GM21786 (cell line): ENCODE data around the gene SLC9A9.
"Not testable (repeated sequence)": the region's sequence is repeated elsewhere in the genome, so short reads cannot be mapped to it uniquely, and the experiment has no call there.

Experiments used
- ATAC-seq: cut with Tn5 transposase; IDR thresholded peaks from one replicate; pipeline ENCODE4 v1.9.1; 2021; ENCODE audit not compliant: unreplicated experiment

Gene SLC9A9

DNA sequence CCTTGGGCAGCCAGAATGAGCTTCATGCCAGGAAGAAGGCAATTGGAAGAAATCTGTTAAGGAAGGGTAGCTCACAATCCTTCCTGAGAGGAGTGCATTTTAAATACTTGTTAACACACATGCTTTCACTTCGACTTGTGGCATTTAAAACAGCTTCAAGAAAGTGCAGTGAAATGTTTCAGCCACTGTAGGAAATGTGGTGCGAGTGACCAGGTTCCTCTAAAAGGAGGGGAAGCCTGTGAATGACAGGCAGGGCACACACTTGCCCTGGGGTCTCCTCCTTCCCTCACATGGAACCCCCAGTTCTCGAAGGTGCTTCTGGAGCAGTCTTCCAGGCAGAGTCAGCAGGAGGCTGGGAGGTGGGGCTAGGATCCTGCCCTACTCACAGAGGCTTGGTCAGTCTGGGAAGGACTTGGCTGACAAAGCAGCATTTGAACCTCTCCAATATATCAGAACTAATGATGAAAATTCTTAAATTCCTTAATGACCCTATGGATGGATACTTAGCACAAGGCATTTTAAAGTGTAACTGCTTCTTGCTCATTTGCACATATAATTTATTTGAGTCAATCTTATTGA, 370.1 kb downstream of the SLC9A9 start:
- no peak for ATAC-seq

GRCh38 chr3:143476965-143477640, 371.2 kb downstream of the SLC9A9 start:
- ATAC-seq = no peak

GRCh38 chr3:143475981-143476380, 372.3 kb downstream of the SLC9A9 start:
- ATAC-seq = no peak

DNA sequence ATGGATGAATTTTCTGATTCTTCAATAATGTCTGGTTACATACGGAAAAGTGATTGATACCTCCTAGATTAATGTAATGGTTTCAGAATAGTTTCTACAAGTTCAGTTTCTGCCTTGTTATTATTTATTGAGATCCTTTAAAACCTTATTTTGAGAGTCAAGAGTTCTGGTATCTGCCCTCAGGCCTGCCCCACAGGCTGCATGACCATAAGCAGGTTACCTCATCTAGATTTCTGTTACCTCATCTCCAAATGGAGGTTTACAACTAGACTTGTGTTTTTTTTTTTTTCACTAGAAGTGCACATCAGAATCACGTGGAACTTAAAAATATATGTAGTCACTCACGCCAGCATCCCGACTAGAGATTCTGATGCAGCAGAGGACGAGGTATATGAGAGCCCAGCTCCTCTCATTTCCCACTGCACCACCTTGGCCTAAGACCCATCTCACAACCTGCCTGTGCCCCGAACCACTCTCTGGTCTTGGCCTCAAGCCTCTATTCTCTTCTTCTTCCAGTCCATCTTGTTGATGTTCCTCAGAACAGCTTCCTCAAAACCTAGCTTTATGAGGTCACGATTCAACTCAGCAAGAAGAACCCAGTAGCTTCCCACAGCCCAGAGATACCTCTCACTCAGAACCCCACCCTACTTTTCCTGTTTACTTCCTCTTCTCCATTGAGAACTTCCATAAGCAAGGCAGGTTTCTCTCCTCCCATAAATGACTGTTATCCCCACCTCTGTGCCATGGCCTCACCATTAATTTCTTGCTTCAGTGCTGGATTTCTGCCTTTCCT, 375.3 kb downstream of the SLC9A9 start:
- ATAC-seq = no peak

DNA sequence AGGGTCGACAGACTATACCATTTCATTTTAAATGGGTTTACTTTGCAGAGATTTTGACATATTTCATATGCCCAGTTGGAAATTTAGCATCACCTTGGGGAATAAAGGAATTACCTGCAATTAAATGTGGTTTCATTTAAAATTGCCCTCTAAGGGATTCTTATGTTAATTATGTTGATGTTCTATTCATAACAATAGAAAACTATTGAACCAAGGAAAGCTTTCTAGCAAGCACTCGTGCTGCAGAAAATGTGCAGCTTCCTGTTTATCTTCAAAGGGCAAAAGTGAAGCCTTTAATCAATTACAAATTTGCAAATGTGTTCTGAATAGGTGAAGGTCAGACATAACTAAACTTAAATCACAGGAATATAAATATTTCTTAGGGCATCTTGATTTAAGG, 376.6 kb downstream of the SLC9A9 start:
- no peak for ATAC-seq

- no peak for ATAC-seq
Observed at GRCh38 chr3:143469159-143469558, 379.1 kb downstream of the SLC9A9 start.

- no peak for ATAC-seq
Observed at GRCh38 chr3:143465666-143466065, 382.6 kb downstream of the SLC9A9 start.

DNA sequence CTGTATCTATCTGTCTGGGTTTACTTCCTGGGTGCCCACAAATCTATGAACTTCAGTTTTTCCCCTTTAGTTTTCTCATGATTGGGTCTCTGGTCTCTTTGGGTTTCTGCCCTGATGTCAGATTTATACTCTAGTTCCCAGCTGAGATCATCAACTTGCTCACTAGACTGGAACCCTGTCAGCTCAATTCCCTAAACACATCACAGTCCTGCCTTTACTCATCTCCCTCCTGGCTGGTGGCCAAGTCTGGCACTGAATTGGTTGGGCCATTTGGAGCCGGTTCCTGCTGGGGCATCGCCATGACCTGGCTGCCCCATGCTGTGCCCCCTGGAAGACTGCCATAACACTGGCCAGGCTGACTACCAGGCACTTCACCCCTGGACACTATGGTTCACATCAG, 383.4 kb downstream of the SLC9A9 start:
- no peak for ATAC-seq

DNA sequence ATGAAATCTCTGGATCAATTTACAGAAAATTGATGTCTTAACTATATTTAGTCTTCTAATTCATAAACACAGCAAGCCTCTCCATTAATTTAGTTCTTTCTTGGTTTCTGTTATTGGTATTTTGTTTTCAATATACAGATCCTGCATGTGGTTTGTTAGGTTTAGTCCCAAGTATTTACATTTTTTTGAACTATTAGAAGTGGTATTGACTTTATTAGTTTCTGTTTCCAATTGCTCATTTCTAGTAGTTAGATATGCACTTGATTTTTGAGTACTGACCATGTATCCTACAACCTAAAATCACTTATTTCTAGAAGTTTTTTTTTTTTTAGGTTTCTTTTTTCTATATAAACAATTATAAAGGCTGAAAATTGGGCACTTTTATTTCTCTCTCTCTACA, 392.8 kb downstream of the SLC9A9 start:
- no peak for ATAC-seq

DNA sequence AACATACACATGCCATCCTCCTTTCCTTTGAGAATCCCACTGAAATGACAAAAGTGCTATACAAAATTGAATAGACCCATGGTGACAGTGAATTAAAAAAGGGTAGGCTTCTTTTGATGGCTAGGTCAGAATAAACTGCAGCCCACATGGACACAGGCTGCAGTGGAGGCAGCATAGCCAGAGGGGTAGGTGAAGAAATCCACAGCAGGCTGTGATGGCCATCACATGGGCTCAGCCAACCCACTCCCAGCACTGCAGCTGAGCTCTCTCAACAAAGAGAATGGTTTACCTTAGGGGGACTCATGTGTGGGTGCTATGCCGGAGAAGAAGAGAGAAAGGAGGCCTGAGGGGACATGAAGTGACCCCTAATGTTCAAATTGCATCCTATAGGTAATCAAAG, 397.6 kb downstream of the SLC9A9 start:
- ATAC-seq = no peak

DNA sequence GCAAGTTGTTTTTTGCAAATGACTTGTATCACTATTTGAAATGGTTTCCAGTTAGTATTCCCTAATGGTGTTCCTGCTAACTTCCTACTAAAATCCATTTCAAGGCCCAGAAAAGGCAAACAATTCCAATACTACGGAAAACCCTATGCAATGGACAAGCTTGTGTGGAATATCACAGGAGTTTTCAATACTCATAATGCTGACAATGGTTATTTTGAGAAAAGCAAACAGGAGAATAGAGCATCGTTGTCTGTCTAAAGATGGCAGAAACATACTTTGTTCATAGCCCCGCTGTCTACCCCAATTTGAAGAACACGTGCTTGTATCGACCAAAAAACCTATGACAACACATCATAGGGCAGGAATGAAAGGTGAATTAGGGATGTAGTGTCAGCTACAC, 400.8 kb downstream of the SLC9A9 start:
- ATAC-seq = no peak

GRCh38 chr3:143445118-143445517, 403.1 kb downstream of the SLC9A9 start:
- ATAC-seq = peak; percentile 85

- ATAC-seq = no peak
Observed at GRCh38 chr3:143443851-143444331, 404.4 kb downstream of the SLC9A9 start.

DNA sequence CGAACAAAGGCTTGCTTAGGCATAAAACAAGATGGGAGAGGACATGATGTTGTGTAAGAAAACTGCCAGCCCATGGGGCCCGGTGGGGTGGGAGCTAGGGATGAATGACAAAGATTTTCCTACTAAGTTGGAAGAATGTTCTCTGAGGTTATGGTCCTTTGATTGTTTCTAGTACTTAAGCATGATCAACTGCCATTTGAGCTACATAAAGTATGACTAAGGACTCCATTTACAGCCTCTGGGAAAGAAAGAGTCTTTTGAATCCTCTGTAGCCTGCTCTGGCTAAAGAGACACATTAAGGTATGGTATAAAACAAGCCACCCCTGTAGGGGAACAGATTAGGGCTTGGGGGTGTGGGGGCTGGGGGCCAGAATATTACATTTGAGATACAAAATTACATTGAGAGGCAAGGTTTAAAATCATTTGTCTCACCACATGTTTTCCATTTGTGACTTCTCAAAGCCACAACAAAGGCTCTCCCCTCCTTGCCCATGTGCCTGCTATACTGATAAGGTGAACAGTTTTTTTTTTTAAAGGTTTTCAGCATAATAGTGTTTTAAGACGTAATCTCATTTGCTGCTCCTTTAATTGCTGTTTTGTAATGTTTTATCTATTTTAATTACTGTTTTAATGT, 405.3 kb downstream of the SLC9A9 start:
- ATAC-seq = no peak

GRCh38 chr3:143441516-143442171, 406.6 kb downstream of the SLC9A9 start:
- ATAC-seq = no peak

DNA sequence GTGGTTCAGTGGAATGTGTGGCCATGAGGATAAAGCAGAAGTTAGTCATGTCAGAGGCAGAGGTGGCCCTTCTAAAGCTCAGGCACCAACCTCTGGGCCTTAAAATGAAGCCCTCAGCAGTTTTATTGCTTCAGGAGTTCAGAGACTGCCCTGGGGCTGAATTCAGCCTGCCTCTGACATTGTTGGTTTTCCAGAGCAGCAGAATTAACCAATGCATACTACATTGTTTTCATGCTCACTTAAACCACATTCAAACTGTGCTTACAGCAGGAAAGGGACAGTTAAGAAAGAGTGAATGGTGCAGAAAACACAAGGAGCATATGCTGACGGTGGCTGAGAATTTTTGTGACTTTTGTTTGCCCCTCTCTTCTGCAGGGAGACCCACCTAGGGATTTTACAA, 408.5 kb downstream of the SLC9A9 start:
- no peak for ATAC-seq

GRCh38 chr3:143437405-143437804, 410.9 kb downstream of the SLC9A9 start:
- no peak for ATAC-seq

GRCh38 chr3:143436231-143436930, 411.9 kb downstream of the SLC9A9 start:
- no peak for ATAC-seq

DNA sequence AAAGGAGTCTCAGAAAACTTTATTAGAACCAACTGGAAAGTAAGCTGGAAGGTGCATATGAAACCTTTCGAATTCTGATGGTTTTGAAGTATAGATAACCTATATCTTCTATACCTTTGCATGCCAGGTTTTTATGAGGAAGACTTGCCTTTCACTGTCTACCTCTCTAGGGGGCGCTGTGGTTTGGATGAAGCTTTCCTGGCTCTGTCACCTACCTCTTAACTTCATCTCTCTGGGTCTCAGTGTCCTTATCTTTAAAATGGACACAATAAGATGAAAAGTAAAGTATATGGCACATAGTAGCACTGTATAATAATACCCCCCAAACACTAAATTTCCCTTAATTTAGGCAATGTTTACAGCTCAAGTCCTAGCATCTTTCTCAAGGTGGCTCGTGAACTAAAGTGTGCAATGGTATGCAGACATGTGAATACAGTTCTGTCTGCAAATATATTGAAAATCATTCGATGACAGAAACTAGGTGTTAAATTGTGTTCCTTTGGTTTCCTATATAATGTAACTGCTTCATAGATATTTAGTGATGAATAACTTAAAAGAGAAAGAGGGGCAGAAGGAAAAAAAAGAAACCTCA, 414.4 kb downstream of the SLC9A9 start:
- no peak for ATAC-seq

DNA sequence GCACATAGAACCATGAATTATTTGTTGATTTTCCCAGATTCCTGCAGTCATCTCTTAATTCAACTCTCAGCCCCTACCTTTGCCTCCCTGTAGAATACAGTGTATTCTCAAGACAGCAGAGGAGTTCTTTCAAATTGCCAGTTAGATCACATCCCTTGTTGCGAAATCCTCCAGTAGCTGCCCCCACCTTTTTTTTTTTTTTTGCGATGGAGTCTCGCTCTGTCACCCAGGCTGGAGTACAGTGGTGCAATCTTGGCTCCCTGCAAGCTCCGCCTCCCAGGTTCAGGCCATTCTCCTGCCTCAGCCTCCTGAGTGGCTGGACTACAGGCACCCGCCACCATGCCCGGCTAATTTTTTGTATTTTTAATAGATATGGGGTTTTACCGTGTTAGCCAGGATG, 417.0 kb downstream of the SLC9A9 start:
- not testable (repeated sequence) for ATAC-seq
